Measurements from ENCODE around the gene TNFSF13. TPM values are rescaled to one million over a fixed set of nuclear protein-coding genes. Genes with fewer than 3 reads are reported as not detected.

Gene TNFSF13, protein sequence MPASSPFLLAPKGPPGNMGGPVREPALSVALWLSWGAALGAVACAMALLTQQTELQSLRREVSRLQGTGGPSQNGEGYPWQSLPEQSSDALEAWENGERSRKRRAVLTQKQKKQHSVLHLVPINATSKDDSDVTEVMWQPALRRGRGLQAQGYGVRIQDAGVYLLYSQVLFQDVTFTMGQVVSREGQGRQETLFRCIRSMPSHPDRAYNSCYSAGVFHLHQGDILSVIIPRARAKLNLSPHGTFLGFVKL
- total RNA-seq, result 6.4 TPM

GRCh38 chr17:7558544-7559319 is at the start of gene TNFSF13:
TSS of gene TNFSF13 (plus strand) at chr17:7558750. CDS start at chr17:7559040, 290 bp downstream.
- peak; percentile 2 for ATAC-seq

DNA sequence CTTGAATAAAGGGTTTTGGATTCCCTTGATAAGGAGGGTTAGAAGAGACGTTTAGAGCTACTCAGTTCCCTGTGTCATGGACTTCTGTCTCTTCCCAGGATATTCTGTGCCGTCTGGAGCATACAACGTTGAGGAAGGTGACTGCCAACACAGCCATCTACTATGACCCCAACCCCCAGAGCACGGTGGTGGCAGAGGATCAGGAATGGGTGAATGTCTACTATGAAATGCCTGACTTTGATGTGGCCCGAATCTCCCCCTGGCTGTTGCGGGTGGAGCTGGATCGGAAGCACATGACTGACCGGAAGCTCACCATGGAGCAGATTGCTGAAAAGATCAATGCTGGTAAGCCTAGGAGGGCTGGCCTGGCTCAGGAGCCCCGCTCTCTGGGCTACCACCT is 49.7 kb upstream of the TNFSF13 start:
- ATAC-seq, result no peak

DNA sequence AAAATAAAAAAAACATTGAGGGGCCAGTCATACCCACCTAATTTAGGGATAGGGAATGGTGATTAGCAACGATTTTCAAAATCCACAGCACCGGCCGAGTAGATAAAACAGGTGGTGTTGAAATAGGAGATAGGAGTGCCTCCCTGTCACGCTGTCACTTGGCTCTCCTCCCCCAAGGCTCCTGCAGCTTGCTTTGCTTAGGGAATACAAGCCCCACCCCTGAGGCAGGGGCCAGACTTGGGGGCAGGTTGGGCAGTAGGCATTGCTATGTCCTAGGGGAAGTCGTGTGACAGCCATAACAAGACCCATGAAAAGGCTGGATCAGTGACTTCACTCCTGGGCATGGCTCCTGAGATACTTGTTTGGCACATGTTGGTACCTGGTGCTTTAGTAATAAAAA is 48.6 kb upstream of the TNFSF13 start:
- no peak for ATAC-seq

DNA sequence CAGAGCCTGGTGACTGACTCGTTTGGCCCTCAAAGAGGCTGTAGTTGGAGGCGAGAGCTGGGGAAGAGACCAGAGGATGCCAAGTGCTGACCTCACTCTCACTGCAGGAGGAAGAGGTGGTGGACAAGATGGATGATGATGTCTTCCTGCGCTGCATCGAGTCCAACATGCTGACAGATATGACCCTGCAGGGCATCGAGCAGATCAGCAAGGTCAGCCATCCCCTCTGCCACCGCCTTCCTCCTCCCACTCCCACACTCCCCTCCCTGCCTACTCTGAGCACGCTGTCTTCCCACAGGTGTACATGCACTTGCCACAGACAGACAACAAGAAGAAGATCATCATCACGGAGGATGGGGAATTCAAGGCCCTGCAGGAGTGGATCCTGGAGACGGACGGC is 47.4 kb upstream of the TNFSF13 start:
- no peak for ATAC-seq

DNA sequence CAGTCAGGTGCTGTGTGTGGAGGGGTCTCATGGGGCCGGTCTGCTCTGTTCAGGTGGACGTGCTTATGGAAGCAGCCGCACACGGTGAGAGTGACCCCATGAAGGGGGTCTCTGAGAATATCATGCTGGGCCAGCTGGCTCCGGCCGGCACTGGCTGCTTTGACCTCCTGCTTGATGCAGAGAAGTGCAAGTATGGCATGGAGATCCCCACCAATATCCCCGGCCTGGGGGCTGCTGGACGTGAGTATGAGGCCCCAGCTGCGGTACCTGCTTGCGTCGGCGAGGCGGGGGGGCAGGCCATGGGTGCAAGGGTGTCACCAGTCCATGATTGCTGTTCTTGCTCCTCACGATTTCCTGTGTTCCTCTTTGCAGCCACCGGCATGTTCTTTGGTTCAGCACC is 46.4 kb upstream of the TNFSF13 start:
- peak; percentile 3 for ATAC-seq

- no peak for ATAC-seq
Observed at GRCh38 chr17:7512824-7513540, 45.6 kb upstream of the TNFSF13 start.

DNA sequence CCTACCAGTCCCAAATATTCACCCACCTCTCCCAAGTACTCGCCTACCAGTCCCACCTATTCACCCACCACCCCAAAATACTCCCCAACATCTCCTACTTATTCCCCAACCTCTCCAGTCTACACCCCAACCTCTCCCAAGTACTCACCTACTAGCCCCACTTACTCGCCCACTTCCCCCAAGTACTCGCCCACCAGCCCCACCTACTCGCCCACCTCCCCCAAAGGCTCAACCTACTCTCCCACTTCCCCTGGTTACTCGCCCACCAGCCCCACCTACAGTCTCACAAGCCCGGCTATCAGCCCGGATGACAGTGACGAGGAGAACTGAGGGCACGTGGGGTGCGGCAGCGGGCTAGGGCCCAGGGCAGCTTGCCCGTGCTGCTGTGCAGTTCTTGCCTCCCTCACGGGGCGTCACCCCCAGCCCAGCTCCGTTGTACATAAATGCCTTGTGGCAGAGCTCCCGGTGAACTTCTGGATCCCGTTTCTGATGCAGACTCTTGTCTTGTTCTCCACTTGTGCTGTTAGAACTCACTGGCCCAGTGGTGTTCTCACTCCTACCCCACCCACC is 44.6 kb upstream of the TNFSF13 start:
- ATAC-seq, result no peak

- no peak for ATAC-seq
Observed at GRCh38 chr17:7515911-7516610, 42.5 kb upstream of the TNFSF13 start.

- peak; percentile 18 for ATAC-seq
Observed at GRCh38 chr17:7523033-7523432, 35.5 kb upstream of the TNFSF13 start.

GRCh38 chr17:7528842-7529241 is 29.7 kb upstream of the TNFSF13 start:
- ATAC-seq, result no peak

GRCh38 chr17:7530023-7530900 is 28.3 kb upstream of the TNFSF13 start:
- ATAC-seq, result no peak

GRCh38 chr17:7538050-7538449 is 20.5 kb upstream of the TNFSF13 start:
- no peak for ATAC-seq

GRCh38 chr17:7538891-7539545 is 19.5 kb upstream of the TNFSF13 start:
- no peak for ATAC-seq

- no peak for ATAC-seq
Observed at GRCh38 chr17:7541074-7541621, 17.4 kb upstream of the TNFSF13 start.

- ATAC-seq, result no peak
Observed at GRCh38 chr17:7544911-7545310, 13.6 kb upstream of the TNFSF13 start.

DNA sequence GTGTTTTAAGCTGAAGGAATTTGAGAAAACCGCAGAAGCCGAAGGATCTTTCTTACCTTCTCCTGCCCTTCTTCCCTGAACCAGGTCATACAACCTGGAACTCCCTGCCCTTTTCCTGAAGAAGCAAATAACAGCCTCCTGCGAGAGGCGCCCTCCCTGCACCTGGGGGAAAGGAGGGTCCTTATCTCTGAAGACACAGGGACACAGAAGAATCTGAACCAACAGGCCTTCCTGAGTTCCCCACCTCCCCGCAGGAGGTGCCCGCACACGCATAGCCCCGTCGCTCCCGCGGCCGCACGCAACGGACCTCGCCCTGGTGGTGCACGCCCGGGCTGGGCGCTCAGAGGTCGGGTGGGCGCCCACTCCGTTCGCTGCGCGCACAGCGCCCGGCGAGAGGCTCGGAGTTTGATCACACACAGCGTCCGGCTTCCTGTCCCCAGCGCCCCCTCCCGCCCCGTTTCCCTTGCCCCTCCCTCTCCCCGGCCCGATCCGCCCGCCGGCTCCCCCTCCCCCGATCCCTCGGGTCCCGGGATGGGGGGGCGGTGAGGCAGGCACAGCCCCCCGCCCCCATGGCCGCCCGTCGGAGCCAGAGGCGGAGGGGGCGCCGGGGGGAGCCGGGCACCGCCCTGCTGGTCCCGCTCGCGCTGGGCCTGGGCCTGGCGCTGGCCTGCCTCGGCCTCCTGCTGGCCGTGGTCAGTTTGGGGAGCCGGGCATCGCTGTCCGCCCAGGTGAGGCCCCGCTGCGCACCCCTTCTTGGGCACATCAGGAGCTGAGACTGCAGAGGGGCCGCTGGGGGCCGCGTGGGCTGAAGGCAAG is 9.8 kb upstream of the TNFSF13 start, which contains the start of gene TNFSF12:
Gene TNFSF12 (plus strand): TSS at position 474 of the 816 bp plus-strand sequence. CDS start 96 bp downstream, at position 570.
- peak; percentile 55 for ATAC-seq

- peak; percentile 66 for ATAC-seq
Observed at GRCh38 chr17:7549401-7550055, 9.0 kb upstream of the TNFSF13 start.

DNA sequence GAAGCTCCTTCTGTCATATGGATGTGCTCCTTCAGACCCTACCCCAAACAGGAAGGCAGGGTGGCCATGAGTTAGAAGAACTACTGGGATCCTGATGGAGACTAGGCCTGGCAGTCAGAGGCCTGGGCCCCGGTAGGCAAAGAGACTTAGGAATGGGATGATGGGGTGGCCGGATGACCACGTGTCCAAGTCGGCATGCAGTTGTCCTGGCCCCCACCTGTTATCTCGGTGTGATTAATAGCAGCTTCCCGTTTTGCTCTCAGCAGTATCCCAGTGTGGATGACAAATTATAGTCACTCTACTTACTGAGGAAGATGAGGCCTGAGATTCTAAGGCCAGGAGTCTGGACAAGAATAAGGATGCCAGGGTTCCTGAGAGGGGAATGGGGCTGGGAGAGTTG is 8.2 kb upstream of the TNFSF13 start:
- no peak for ATAC-seq

- ATAC-seq, result no peak
Observed at GRCh38 chr17:7551396-7551795, 7.2 kb upstream of the TNFSF13 start.
